Rectal smooth muscle tissue (tissue), 1 donor: ENCODE measurements around the gene SMTNL1.

ENCODE experiments used
- H3K27ac ChIP-seq: one replicate; pipeline ENCODE4 v1.7.0; 2013; ENCODE audit warnings: low read depth, low read length, inconsistent platforms
- H3K27me3 ChIP-seq: one replicate; pipeline ENCODE4 v1.7.0; 2013; ENCODE audit warnings: low read length; ENCODE audit not compliant: control insufficient read depth, insufficient read depth
- H3K36me3 ChIP-seq: one replicate; pipeline ENCODE4 v1.7.0; 2013; ENCODE audit warnings: low read length; ENCODE audit not compliant: control insufficient read depth, insufficient read depth
- H3K4me1 ChIP-seq: one replicate; pipeline ENCODE4 v1.7.0; 2013; ENCODE audit warnings: low read length; ENCODE audit not compliant: control insufficient read depth, insufficient read depth
- H3K4me3 ChIP-seq: one replicate; pipeline ENCODE4 v1.7.0; 2013; ENCODE audit warnings: low read length
- H3K9ac ChIP-seq: one replicate; pipeline ENCODE4 v1.7.0; 2013; ENCODE audit warnings: low read length

Gene SMTNL1, protein sequence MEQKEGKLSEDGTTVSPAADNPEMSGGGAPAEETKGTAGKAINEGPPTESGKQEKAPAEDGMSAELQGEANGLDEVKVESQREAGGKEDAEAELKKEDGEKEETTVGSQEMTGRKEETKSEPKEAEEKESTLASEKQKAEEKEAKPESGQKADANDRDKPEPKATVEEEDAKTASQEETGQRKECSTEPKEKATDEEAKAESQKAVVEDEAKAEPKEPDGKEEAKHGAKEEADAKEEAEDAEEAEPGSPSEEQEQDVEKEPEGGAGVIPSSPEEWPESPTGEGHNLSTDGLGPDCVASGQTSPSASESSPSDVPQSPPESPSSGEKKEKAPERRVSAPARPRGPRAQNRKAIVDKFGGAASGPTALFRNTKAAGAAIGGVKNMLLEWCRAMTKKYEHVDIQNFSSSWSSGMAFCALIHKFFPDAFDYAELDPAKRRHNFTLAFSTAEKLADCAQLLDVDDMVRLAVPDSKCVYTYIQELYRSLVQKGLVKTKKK

DNA sequence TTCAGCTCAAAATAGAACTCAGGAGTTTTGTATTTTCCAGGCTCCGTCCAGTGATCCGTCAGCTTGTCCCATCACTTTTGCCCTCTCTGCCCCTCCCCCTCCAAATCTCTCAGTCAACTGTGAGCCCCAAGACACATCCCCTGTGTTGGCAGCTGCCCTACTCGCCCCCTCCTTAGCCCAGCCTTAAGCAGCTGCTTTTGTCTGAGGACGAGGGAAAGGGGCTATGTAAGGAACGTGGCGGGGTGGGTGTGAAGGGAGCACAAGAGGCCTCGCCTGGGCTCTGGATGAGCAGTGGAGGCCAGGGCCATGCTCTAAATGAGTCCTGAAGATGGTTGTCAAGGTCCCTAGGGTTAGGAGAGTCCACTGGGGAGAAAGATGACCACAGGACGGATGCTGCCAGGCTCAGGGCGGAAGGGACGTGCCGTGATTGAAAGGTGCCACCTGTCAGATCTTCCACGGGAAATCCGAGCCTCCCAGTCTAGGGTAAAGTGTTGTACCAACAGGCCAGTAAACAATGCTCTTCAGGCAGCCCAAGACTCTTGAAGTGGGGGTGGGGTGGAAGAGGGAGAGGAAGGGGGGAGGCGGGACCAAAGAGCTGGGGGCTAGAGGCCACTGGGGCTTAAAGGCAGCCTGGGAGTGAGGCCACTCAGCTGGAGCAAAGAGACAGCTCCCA, at the start of gene SMTNL1:
TSS of gene SMTNL1 (plus strand) at position 649 of the 673 bp plus-strand sequence. CDS start 5,048 bp downstream, outside the sequence.
- Histone ChIP-seq H3K9ac (no peak within 1 kb of the TSS), H3K4me1 (no peaks in the 10 kb centered on the region), H3K27me3 (no peaks in the 10 kb centered on the region), H3K27ac (no peak within 1 kb of the TSS), H3K4me3 (no peak within 1 kb of the TSS), H3K36me3 (no peaks in the 10 kb centered on the region)

DNA sequence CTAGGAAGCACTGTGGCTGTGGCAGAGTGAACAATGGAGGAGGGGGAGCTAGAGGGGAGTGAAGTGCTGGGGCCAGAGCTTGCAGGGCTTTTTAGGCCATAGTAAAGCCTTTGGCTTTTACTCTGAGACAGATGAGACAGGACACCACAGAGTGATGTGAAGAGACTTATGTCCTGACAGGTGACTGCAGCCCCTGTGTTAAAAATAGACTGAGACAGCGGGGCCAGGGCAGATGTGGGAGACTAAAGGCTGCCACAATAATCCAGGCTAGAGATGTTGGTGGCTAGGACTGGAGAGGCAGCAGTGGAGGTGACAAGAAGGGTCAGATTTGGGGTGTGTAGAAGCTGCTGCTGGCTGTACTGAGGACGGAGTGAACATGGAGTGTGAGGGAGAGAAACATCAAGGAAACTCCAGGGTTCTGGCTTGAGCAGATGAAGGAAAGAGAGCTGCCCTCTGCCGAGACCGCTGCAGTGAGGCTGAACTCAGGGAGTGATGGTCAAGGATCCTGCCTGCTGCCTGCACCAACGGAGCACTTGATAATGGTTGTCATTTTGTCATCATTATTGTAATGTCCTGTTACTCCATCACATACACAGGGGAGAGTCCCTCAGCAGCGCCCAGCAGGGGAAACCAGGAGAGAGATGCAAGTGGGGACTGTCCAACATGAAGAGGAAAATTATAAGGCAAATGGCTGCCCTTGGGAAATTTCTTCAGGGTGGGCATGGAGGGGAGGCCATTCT, 49.3 kb upstream of the SMTNL1 start:
- no peaks in the 10 kb centered on the region for H3K4me1 ChIP-seq
- H3K36me3 ChIP-seq: peaks cover 33% of the 10 kb centered on the region
- H3K27ac ChIP-seq: no peak overlapping the region
- H3K27me3 ChIP-seq: peaks cover 6% of the 10 kb centered on the region
- no peak overlapping the region for H3K4me3 ChIP-seq
- H3K9ac ChIP-seq: no peak overlapping the region

DNA sequence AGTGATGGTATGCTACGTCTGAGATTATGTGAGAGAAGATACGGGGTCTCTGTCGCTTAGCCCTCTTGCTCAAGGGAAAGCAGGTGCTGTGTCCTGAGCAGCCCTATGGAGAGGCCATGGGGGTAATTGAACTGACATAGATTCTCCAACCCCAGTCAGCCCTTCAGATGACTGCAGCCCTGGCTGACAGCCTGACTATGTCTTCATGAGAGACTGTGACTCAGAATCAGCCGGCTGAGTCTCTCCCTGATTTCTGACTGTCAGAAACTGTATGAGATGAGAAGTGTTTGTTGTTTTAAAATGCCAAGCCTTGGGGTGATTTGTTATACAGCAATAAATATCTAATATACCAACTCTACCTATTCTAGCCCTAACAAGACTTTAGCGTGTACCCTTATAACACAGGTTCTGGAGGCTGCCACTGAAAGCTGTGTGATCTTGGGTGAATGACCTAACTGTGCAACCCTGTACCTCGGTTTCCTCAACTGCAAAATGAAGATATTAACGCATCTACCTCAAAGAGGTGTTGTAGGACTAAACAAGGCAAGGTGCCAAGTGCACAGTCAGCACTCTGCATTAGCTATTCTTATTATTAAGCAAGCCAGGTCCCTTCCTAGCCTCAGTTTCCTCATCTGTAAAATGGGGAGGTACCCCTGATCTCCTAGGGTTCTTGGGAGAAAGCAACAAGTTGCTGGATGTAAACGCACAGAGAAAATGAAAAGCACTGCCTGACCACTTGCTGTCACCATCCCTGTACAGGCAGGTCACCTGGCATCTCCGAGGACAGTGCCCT, 46.7 kb upstream of the SMTNL1 start:
- no peak overlapping the region for H3K27ac ChIP-seq
- no peak overlapping the region for H3K4me3 ChIP-seq
- H3K36me3 ChIP-seq: peaks cover 29% of the 10 kb centered on the region
- H3K4me1 ChIP-seq: no peaks in the 10 kb centered on the region
- H3K9ac ChIP-seq: no peak overlapping the region
- H3K27me3 ChIP-seq: no peaks in the 10 kb centered on the region

DNA sequence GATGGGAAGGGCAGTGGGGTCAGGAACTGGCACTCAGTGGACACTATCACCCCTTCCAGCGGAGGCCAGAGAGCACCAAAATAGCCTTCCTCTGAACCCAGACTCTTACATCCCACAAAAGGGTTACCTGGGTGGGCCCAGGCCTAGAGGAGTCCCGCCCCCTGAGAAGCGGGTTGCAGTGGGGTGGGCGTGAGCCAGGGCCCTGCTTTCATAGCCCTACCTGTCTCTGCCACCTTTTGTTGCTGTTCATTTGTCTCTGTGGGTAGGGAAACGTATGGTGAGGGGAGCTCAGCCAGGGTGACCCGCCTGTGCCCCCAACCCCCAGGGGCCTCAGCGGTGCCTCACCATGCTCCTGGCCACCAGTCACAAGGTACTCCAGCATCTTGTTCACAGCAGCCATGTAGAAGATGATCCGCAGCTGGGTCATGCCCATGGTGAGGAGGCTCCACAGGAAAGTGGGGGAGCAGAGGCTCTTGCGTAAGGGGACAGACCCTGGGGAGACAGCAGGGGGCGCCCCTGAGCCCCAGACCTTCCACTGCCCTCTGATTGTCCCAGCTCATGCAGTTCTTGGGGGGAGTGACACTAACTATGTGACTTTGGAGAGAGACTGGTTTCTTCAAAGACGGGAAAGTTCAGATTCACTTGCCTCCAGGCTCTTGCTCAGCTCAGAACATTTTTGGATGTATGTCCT, 45.9 kb upstream of the SMTNL1 start:
- Histone ChIP-seq H3K4me1 (no peaks in the 10 kb centered on the region), H3K9ac (no peak overlapping the region), H3K27ac (no peak overlapping the region), H3K27me3 (no peaks in the 10 kb centered on the region), H3K4me3 (no peak overlapping the region), H3K36me3 (peaks cover 26% of the 10 kb centered on the region)

DNA sequence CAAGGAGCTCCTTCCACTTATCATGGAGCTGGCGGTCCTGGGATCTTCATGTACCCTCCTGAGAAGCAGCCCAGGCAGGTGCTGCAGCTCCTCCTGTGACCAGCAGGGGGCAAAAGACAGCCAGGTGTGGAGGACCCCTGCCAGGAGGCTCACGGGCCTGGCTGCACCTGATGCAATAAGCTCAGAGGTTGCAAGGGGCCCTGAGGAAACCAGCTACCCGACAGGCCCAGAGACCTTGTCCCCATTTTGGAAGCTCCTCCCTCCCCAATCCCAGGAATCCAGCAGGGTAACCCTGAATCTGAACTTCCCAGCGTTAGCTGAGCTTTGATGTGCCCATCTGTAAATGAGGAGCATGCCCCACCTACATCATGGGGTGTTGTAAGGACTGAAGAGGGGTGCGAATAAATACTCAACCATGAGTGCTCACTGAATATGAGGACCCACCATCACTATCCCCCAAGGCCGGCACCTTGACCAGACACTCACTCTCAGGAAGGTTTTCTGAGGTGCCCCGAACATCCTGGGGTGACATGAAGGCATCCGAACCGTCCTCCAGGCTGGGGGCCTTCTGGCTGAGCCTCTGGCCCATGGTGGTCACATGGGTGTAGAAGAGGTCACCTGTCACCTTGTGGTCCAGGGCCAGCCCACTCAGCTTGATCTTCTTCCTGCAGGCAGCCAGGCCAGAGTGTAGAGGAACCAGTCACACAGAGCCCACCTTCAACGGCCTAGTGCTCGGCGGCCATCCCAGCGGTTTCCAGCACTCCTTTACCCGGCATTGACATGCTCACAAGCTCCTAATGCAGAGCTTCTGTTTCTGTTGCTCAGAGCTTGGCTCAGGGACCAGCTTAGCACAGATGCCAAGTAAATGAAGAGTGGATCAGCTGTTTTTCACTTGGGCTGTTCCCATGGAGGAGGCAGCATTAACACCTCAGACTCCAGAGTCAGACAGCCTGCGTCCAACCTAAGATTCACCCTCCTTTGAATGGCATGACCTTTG, 43.6 kb upstream of the SMTNL1 start:
- Histone ChIP-seq H3K9ac (no peak overlapping the region), H3K27ac (no peak overlapping the region), H3K36me3 (peaks cover 19% of the 10 kb centered on the region), H3K4me3 (no peak overlapping the region), H3K4me1 (no peaks in the 10 kb centered on the region), H3K27me3 (no peaks in the 10 kb centered on the region)

DNA sequence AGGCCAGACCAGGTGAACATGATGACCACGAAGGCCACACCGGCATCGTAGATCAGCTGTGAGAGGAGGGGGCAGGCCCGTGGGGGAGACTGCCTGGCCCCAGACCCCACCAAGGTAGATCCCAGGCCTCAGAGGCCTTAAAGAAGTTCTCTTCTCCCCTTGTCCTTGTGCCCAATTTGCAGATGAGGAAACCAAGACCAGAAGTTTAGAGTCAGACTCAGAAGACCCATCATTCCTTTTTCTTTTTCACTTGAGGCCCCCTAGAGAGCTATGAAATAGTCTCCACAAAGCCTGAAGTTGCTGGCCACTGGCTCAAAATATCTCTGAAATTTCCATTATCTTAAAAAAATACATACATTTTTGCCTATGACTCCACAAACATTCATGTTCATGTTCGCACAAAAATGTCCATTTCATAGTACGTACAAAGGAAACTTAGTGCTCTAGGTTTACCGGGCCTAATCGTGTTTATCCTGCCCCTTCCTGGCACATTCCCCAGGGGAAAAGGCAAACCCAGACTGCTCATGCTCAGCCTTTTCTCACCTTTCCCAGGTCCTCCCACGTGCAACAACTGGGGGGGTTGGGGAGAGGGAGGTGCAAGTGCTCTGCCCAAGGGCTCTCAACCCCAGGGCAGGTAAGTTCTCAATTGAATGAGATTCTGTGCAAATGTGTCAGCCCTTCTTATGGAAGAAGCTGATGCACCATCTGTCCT, 41.1 kb upstream of the SMTNL1 start:
- H3K4me1 ChIP-seq: peaks cover 5% of the 10 kb centered on the region
- no peaks in the 10 kb centered on the region for H3K27me3 ChIP-seq
- peaks cover 5% of the 10 kb centered on the region for H3K36me3 ChIP-seq
- no peak overlapping the region for H3K9ac ChIP-seq
- H3K4me3 ChIP-seq: no peak overlapping the region
- no peak overlapping the region for H3K27ac ChIP-seq

DNA sequence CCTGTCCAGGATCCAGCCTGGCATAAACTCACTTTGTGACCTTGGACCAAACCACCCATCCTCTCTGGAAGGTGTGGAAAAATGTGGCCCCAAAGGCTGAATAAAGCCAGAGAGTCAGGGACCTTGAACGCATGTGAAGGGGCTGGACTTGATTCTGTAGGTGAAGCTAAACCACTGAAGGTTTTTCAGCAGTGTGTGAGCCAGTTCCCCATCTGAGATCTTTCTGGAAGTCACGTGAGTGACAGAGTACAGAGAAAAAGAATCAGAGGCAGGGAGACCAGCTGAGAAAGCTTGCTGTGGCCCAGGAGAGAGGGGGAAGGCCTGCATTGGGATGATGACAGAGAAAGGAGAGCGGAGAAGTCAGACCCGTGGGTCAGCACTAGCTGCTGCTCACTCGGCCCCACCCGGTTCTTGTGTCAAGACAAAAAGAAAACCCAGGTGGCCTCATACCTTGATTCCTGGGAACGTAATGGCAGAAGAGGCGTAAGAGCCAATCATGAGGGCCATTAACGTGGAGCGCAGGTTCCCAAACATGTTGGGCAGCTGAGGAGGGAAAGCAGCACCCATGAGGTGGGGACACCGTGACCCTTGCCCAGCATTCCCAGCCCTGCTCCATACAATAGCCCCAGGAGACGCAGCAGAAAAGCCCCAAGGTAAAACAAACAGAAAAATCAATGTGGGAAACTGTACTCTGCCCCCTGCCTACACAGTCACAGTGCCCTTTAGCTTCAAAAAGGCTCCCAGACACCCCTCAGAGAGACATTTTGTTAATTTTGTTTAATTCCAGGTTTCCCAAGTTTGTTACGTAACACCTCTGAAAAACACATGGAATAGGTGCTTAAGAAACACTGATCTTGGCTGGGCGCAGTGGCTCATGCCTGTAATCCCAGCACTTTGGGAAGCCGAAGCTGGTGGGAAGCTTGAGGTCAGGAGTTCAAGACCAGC, 39.8 kb upstream of the SMTNL1 start:
- no peaks in the 10 kb centered on the region for H3K27me3 ChIP-seq
- H3K4me1 ChIP-seq: peaks cover 5% of the 10 kb centered on the region
- peaks cover 3% of the 10 kb centered on the region for H3K36me3 ChIP-seq
- H3K9ac ChIP-seq: no peak overlapping the region
- H3K27ac ChIP-seq: no peak overlapping the region
- H3K4me3 ChIP-seq: no peak overlapping the region

DNA sequence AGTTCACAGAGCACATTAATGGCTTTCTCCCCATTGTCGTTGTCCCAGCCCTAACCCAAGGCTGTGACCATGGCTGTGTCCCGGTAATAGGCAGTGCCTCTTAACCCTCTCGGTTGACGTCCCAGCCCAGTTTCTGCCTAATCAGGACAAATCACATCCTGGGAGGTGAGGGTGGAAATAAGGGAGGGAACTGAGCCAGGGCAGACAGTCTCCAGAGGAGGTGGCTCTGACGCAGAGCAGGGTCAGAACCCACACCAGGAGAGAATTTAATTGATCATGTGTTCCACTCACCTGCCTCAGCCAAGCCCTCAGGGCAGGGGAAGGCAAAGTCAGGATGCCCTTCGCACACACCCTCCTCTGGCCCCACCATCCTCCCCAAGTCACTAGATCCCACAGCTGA, 38.9 kb upstream of the SMTNL1 start:
- Histone ChIP-seq H3K9ac (no peak overlapping the region), H3K27me3 (no peaks in the 10 kb centered on the region), H3K4me1 (peaks cover 5% of the 10 kb centered on the region), H3K36me3 (peaks cover 3% of the 10 kb centered on the region), H3K27ac (no peak overlapping the region), H3K4me3 (no peak overlapping the region)

DNA sequence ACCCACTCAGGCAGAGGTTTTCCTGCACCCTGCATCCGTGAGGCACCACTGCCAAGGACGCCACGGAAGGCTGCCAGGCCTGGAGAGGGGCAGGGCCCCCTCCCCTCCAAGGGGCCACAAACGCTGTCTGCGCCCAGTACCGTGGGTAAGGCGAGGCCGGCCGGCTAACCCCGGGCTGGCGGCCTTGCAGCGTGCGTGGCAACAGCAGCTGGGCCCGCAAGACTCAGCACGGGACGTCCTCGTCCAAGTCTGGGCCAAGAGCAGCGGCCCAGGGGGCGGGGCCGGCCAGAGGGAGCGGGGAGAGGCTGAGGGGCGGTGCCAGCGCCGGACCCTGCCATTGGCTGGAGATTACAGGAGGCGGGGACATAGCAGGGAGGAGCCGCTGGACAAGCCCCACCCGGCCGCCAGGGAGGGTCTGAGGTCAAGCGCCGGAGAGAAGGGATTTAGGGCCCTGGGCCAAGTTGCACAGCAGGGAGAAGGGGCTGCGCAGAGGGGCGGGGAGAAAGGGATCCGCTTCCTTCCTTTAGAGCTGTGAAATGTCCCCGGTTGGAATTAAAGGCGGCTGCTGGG, 37.9 kb upstream of the SMTNL1 start:
- H3K4me1 ChIP-seq: peaks cover 5% of the 10 kb centered on the region
- H3K27ac ChIP-seq: peak overlapping the region; percentile 48
- no peaks in the 10 kb centered on the region for H3K36me3 ChIP-seq
- H3K9ac ChIP-seq: peak overlapping the region; percentile 17
- H3K27me3 ChIP-seq: no peaks in the 10 kb centered on the region
- H3K4me3 ChIP-seq: peak overlapping the region; percentile 66
